ENCODE measurements around the gene PRUNE2.

The PRUNE2 gene

DNA sequence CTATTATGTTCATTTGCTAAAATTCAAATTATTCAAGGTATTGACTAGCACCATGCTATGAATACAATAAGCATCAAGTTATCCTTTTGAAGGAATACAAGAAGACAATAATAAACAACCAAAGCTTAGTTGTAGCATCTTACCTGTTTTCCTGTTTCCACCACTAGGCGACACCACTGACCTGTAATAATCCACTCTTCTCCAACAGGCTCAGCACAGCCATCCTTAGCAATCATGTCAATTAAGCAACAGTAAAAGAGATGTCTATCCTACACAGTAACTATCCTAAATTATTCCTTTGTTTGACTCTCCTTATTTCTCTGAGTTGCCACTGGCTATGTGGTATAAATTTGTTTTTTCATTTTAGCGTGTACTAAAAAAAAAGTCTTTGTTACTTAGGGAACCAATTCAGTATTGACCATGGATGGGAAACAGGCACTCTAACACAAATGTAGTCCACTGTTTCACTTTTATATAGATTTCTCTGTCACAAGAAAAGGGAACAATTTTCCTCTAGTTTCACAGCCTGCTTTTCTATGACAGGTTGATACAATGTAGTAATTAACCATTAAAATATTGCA is 95.4 kb downstream of the PRUNE2 start:
- Histone ChIP-seq H3K4me3 (ENCODE audit: low read depth, low read length) (no peak overlapping the region), H3K27ac (no peak overlapping the region), H3K27me3 (replicated peaks) (no peaks in the 10 kb centered on the region), H3K36me3 (replicated peaks) (no peaks in the 10 kb centered on the region)
- DNase-seq, result peak; percentile 52
- in situ Hi-C loops (cut with HindIII; ENCODE audit: low pct_ligation_motif_present, low sequenced_read_pairs), result no loop called here
- TF ChIP-seq, protein P1, sequence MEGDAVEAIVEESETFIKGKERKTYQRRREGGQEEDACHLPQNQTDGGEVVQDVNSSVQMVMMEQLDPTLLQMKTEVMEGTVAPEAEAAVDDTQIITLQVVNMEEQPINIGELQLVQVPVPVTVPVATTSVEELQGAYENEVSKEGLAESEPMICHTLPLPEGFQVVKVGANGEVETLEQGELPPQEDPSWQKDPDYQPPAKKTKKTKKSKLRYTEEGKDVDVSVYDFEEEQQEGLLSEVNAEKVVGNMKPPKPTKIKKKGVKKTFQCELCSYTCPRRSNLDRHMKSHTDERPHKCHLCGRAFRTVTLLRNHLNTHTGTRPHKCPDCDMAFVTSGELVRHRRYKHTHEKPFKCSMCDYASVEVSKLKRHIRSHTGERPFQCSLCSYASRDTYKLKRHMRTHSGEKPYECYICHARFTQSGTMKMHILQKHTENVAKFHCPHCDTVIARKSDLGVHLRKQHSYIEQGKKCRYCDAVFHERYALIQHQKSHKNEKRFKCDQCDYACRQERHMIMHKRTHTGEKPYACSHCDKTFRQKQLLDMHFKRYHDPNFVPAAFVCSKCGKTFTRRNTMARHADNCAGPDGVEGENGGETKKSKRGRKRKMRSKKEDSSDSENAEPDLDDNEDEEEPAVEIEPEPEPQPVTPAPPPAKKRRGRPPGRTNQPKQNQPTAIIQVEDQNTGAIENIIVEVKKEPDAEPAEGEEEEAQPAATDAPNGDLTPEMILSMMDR (IDR thresholded peaks at IDR 0.05; ENCODE audit: low read depth, low read length, missing control alignments), result peak; percentile 81

- DNase-seq, result no peak
- H3K27me3 ChIP-seq (replicated peaks), result no peaks in the 10 kb centered on the region
- H3K27ac ChIP-seq, result no peak overlapping the region
- TF ChIP-seq, protein P1 (IDR thresholded peaks at IDR 0.05; ENCODE audit: low read depth, low read length, missing control alignments), result no peak
- H3K4me3 ChIP-seq (ENCODE audit: low read depth, low read length), result no peak overlapping the region
- no peaks in the 10 kb centered on the region for H3K36me3 ChIP-seq (replicated peaks)
- in situ Hi-C loops (cut with HindIII; ENCODE audit: low pct_ligation_motif_present, low sequenced_read_pairs), result no loop called here
These were observed 97.3 kb downstream of the PRUNE2 start for GRCh38 chr9:76808636-76809035.

- TF ChIP-seq, protein P1 (IDR thresholded peaks at IDR 0.05; ENCODE audit: low read depth, low read length, missing control alignments), result no peak
- Histone ChIP-seq H3K27ac (no peak overlapping the region), H3K4me3 (ENCODE audit: low read depth, low read length) (no peak overlapping the region), H3K36me3 (replicated peaks) (no peaks in the 10 kb centered on the region), H3K27me3 (replicated peaks) (no peaks in the 10 kb centered on the region)
- in situ Hi-C loops (cut with HindIII; ENCODE audit: low pct_ligation_motif_present, low sequenced_read_pairs), result no loop called here
- DNase-seq, result no peak
These were observed 102.2 kb downstream of the PRUNE2 start for GRCh38 chr9:76803762-76804161.

DNA sequence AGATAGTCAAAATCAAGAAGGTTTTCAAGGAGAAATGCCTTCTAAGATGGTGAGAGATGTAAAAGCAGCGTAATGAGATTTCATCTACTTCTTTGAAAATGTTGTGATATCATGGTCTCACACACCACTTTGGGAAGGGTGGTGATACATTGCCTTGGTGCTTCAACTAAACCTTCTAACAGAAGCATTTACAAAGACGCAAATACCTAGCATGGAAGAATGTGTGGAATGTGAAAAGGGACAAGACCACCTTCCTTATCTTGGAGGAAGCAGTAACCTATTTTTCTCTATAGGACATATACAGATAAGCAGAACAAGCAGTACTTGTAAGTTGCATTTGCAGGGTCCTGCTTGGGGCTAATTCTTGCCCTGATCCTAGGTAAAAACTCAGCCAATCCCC is 102.8 kb downstream of the PRUNE2 start:
- Histone ChIP-seq H3K27ac (no peak overlapping the region), H3K4me3 (ENCODE audit: low read depth, low read length) (no peak overlapping the region), H3K27me3 (replicated peaks) (no peaks in the 10 kb centered on the region), H3K36me3 (replicated peaks) (no peaks in the 10 kb centered on the region)
- DNase-seq, result no peak
- in situ Hi-C loops (cut with HindIII; ENCODE audit: low pct_ligation_motif_present, low sequenced_read_pairs), result no loop called here
- TF ChIP-seq, protein P1 (IDR thresholded peaks at IDR 0.05; ENCODE audit: low read depth, low read length, missing control alignments), result no peak

DNA sequence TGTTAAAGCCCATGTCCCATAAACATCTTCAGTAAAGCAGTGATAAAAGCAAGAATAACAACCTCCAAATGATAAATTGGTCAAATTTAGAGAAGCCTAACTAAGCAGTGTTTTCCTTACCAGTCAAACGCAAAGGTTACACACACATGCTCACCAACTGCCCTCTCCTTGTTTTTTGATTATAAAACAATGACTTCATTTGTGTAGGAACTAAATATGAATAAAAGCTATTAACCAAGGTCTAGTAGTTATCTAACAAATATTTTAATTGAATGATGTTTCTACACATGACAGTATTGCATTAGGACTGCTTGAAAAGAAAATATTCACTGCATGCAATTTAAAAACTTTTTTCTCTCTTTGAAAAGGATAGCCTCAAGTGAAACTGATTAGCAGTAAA is 105.0 kb downstream of the PRUNE2 start:
- TF ChIP-seq, protein P1 (IDR thresholded peaks at IDR 0.05; ENCODE audit: low read depth, low read length, missing control alignments), result no peak
- no peaks in the 10 kb centered on the region for H3K27me3 ChIP-seq (replicated peaks)
- H3K27ac ChIP-seq, result no peak overlapping the region
- H3K4me3 ChIP-seq (ENCODE audit: low read depth, low read length), result no peak overlapping the region
- in situ Hi-C loops (cut with HindIII; ENCODE audit: low pct_ligation_motif_present, low sequenced_read_pairs), result no loop called here
- DNase-seq, result no peak
- no peaks in the 10 kb centered on the region for H3K36me3 ChIP-seq (replicated peaks)

GRCh38 chr9:76799473-76799872 is 106.4 kb downstream of the PRUNE2 start:
- DNase-seq, result no peak
- H3K27ac ChIP-seq, result no peak overlapping the region
- in situ Hi-C loops (cut with HindIII; ENCODE audit: low pct_ligation_motif_present, low sequenced_read_pairs), result loop anchor here (25.0 kb wide), 1 partner anchor 188 kb away; no protein-coding TSS in a partner anchor
- no peaks in the 10 kb centered on the region for H3K36me3 ChIP-seq (replicated peaks)
- H3K4me3 ChIP-seq (ENCODE audit: low read depth, low read length), result no peak overlapping the region
- TF ChIP-seq, protein P1 (IDR thresholded peaks at IDR 0.05; ENCODE audit: low read depth, low read length, missing control alignments), result no peak
- no peaks in the 10 kb centered on the region for H3K27me3 ChIP-seq (replicated peaks)
